ENCODE results near the gene LMBR1L.

The LMBR1L gene

GRCh38 chr12:49060237-49061156 lies 50.1 kb downstream of the LMBR1L start, which contains the start of gene KMT2D:
TSS of gene KMT2D (minus strand) at chr12:49060794. CDS start at chr12:49055324, 5,470 bp downstream.
- Histone ChIP-seq H3K4me1 (ENCODE audit: control insufficient read depth, insufficient read depth, low read length) (peaks cover 11% of the 10 kb centered on the region), H3K27ac (ENCODE audit: extremely low read depth, low read depth, low read length) (peak within 1 kb of the TSS; percentile 93), H3K9me3 (ENCODE audit: control insufficient read depth, insufficient read depth, low read depth, low read length) (no peaks in the 10 kb centered on the region), H3K36me3 (ENCODE audit: control insufficient read depth in 2 of 2, insufficient read depth in 1 of 2, low read length in 2 of 2) (peaks cover 0 to 4% of the 10 kb centered on the region in 2 experiments; a peak in 1 of 3 replicates), H3K4me3 (ENCODE audit: low read depth, low read length) (peak within 1 kb of the TSS; percentile 95)
- POLR2A ChIA-PET, result interaction anchor here (1.1 to 3.6 kb wide), 4 partner anchors 9 to 128 kb away, joined by 4 to 26 read pairs (median 6); partner anchors contain the start of genes RHEBL1 and TUBA1B
- CTCF ChIA-PET, result interaction anchor here (0.7 to 1.6 kb wide), 2 partner anchors 12 to 38 kb away, joined by 3 read pairs; no protein-coding TSS in a partner anchor
- TF ChIP-seq, protein P1, sequence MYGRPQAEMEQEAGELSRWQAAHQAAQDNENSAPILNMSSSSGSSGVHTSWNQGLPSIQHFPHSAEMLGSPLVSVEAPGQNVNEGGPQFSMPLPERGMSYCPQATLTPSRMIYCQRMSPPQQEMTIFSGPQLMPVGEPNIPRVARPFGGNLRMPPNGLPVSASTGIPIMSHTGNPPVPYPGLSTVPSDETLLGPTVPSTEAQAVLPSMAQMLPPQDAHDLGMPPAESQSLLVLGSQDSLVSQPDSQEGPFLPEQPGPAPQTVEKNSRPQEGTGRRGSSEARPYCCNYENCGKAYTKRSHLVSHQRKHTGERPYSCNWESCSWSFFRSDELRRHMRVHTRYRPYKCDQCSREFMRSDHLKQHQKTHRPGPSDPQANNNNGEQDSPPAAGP (tag by site-specific recombination; IDR thresholded peaks at IDR 0.05), result peak; percentile 99
- TF ChIP-seq ZNF239 (tag by site-specific recombination; IDR thresholded peaks at IDR 0.05), result peak; percentile 54; the same call in 1 of the 2 replicates
- peak; percentile 83 for TF ChIP-seq TRIM28 (IDR thresholded peaks at IDR 0.05; ENCODE audit: borderline replicate concordance, low read length)
- peak; percentile 62 for TF ChIP-seq GLIS1 (tag by site-specific recombination; IDR thresholded peaks at IDR 0.05)
- peak; percentile 100 for TF ChIP-seq ZNF639 (tag by site-specific recombination; IDR thresholded peaks at IDR 0.05)
- peak; percentile 79; the same call in 1 of the 2 replicates for TF ChIP-seq ZFP41 (tag by site-specific recombination; IDR thresholded peaks at IDR 0.05; ENCODE audit: borderline replicate concordance)
- TF ChIP-seq ZNF791 (tag by site-specific recombination; IDR thresholded peaks at IDR 0.05), result no peak
- no peak for TF ChIP-seq HOXC10 (CRISPR knock-in tag; IDR thresholded peaks at IDR 0.05)
- TF ChIP-seq, protein P2, sequence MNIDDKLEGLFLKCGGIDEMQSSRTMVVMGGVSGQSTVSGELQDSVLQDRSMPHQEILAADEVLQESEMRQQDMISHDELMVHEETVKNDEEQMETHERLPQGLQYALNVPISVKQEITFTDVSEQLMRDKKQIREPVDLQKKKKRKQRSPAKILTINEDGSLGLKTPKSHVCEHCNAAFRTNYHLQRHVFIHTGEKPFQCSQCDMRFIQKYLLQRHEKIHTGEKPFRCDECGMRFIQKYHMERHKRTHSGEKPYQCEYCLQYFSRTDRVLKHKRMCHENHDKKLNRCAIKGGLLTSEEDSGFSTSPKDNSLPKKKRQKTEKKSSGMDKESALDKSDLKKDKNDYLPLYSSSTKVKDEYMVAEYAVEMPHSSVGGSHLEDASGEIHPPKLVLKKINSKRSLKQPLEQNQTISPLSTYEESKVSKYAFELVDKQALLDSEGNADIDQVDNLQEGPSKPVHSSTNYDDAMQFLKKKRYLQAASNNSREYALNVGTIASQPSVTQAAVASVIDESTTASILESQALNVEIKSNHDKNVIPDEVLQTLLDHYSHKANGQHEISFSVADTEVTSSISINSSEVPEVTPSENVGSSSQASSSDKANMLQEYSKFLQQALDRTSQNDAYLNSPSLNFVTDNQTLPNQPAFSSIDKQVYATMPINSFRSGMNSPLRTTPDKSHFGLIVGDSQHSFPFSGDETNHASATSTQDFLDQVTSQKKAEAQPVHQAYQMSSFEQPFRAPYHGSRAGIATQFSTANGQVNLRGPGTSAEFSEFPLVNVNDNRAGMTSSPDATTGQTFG (tag by site-specific recombination; IDR thresholded peaks at IDR 0.05; ENCODE audit: borderline replicate concordance), result peak; percentile 94
- peak; percentile 86 for TF ChIP-seq ZNF280D (tag by site-specific recombination; IDR thresholded peaks at IDR 0.05)
- TF ChIP-seq ZNF121 (tag by site-specific recombination; IDR thresholded peaks at IDR 0.05), result peak; percentile 64; the same call in 1 of the 2 replicates
- TF ChIP-seq GLI4 (tag by site-specific recombination; IDR thresholded peaks at IDR 0.05), result peak; percentile 99
- no peak for TF ChIP-seq MEIS1 (CRISPR knock-in tag; IDR thresholded peaks at IDR 0.05; ENCODE audit: borderline replicate concordance)
- no peak for TF ChIP-seq ZNF626 (tag by site-specific recombination; IDR thresholded peaks at IDR 0.05)
- peak; percentile 87; the same call in 1 of the 2 replicates for TF ChIP-seq ZNF302 (tag by site-specific recombination; IDR thresholded peaks at IDR 0.05; ENCODE audit: low read depth)
- peak; percentile 93 for TF ChIP-seq ZNF366 (tag by site-specific recombination; conservative IDR thresholded peaks at IDR 0.05)
- peak; percentile 96 for TF ChIP-seq ZSCAN5A (tag by site-specific recombination; IDR thresholded peaks at IDR 0.05)
- no peak for TF ChIP-seq ZNF544 (tag by site-specific recombination; IDR thresholded peaks at IDR 0.05)
- no peak for TF ChIP-seq BCL6B (tag by site-specific recombination; IDR thresholded peaks at IDR 0.05)
- 0 out of 2 replicates have a peak, but pooled peaks have one; percentile 63 for TF ChIP-seq SCRT1 (tag by site-specific recombination; IDR thresholded peaks at IDR 0.05; ENCODE audit: borderline replicate concordance)
- no peak for TF ChIP-seq ZNF311 (tag by site-specific recombination; IDR thresholded peaks at IDR 0.05; ENCODE audit: borderline replicate concordance)
- no peak for TF ChIP-seq ZNF155 (tag by site-specific recombination; IDR thresholded peaks at IDR 0.05)
- peak; percentile 90 for TF ChIP-seq AEBP2 (tag by site-specific recombination; IDR thresholded peaks at IDR 0.05; ENCODE audit: borderline replicate concordance)
